GM19372 (cell line): ENCODE measurements around the gene FAM221A.
"Not testable (repeated sequence)": the region's sequence is repeated elsewhere in the genome, so short reads cannot be mapped to it uniquely, and the experiment has no call there.

ENCODE experiments used
- ATAC-seq: cut with Tn5 transposase; IDR thresholded peaks from one replicate; pipeline ENCODE4 v1.9.1; 2021; ENCODE audit warnings: mild to moderate bottlenecking, low read depth, moderate library complexity; ENCODE audit not compliant: unreplicated experiment

FAM221A gene

DNA sequence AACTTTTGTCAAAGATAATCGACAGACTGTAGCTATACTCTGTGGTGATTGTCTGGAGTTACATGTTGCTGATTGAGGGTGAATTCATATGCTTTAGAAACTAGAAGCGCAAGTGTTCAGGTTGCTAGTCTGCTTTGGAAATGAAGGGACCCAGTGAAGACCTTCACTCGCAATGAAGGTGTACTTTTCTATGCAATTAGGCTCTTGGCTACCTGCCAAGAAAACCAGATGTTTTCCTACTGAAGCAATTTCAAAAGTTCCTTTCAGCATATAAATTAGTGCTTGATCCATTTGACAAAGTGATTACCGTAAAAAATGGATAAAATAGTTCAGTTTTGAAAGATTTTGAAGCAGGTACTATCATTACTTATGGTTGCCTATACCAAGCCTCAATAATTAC is 20.0 kb downstream of the FAM221A start:
- ATAC-seq = no peak

DNA sequence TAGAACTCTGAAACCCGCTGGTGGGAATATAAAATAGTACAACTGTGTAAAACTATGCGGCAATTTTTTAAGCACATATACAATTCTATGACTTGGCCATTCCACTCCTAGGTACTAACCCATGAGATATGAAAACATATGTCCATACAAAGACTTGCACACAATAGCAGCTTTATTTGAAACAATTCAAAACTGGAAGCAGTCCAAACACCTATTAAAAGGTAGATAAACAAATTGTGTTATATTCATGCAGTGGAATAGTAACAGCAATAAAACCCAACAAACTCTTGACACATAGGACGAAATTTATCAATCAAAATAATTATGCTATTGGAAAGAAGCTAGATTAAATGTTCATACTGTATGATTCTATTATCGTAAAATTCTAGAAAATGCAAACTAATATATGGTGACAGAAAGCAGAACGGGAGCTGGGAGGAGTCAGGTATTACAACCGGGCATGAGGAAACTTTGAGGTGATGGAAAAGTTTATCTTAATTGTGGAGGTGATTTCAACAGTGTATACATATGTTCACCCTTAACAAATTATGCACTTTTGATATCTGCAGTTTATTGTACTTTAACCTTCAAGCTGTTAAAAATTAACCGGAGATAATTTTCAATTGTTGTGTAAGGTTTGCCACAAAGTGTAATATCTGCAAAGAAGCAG is 29.2 kb downstream of the FAM221A start:
- ATAC-seq = no peak

DNA sequence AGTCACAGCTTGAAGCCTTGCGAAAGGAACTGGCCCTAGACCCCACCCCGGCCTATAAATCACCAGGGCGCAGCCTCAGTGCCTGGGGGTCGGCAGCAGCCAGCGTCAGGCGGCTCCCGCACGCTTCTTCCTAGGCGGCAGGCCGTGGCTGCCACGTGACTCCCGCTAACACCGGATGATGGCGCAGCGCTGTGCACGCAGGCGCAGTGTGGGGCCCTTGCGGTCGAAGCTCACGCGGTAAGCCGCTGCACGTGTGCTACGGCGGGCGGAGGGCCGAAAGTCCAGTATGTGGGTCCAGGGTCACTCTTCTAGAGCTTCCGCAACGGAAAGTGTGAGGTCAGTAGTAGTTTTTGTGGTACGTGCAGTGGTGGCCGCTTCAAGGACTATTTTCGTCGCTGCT is 30.0 kb downstream of the FAM221A start, which contains the start of gene STK31:
STK31 (plus strand) TSS at position 220 of the 400 bp plus-strand sequence; CDS start at position 287, 67 bp downstream.
- no peak for ATAC-seq

- ATAC-seq = no peak
Measured at GRCh38 chr7:23712368-23713284, 32.6 kb downstream of the FAM221A start.

DNA sequence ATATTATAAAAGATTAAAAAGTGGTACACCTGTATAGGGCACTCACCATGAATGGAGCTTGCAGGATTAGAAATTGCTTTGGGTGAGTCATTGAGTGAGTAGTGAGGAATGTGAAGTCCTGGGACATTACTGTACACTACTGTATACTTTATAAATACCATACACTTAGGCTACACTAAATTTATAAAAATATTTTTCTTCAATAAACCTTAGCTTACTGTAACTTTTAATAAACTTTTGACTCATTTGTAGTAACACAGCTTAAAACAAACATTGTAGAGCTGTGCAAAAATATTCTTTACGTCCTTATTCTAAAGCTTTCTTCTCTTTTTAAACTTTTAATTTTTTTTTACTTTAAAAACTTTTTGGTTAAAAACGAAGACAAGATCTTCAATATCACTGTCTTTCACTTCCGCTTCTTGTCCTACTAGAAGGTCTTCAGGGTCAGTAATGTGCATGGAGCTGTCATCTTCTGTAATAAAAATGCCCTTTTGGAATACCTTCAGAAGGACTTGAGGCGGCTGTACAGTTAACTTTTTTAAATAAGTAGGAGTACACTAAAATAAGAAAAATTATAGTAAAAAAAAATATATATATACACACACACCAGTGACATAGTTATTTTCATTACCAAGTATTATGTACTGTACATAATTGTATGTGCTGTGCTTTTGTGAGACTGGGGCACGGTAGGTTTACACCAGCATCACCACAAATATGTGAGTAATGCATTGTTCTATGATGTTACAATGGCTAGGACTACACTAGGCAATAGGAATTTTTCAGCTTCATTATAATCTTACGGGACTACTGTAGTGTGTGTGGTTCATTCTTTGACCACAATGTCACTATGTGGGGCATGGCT is 33.5 kb downstream of the FAM221A start:
- ATAC-seq = no peak

- ATAC-seq = no peak
Measured at GRCh38 chr7:23714150-23714464, 34.1 kb downstream of the FAM221A start.

DNA sequence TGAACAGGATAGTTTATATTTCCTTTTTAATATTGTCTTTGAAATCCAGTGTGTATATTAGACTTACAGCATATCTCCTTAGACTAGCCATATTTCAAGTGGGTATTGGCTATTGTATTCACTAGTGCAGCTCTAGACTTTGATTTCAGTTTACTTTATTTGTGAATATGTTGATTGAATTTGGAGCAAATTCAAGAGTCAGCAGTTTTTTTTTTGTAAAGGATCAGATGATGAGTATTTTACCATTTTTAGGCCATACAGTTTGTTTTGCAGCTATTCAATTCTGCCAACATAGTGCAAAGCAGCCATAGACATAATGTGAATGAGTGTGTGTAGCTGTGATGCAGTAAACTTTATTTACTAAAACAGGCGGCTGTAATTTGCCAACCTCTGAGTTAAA is 34.6 kb downstream of the FAM221A start:
- no peak for ATAC-seq

- ATAC-seq = no peak
Measured at GRCh38 chr7:23715099-23715498, 35.1 kb downstream of the FAM221A start.

DNA sequence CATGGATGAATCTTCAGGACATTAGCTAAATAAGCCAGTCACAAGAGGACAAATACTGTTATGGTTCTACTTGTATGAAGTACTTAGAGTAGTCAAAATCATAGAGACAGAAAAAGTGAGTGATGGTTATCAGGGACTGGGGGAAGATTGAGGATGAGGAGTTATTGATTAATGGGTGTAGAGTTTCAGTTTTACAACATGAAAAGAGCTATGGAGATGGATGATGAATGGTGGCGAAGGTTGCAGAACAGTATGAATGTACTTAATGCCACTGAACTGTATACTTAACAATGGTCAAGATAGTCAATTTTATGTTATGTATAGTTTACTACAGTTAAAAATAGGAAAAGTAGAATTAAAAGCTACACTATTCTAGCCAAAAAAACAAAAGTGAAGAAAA is 37.8 kb downstream of the FAM221A start:
- no peak for ATAC-seq

DNA sequence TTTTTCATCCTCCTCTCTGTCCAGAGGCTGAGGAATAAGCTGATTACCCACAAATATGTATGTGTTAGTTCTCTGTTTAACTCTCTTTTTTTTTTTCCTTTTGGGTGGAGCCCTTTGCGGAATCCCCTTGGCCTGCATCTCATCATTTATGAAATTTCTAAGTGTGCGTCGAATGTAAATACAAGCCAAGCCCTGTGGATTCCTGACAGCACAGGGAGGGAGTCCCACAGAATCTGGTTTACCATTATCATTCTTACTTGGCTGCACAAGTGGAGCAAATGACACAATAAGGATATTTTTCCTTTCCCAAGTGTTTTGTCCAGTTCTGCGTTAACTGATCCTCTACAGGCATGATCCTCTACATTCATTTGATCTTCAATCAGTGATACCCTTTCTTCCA is 41.5 kb downstream of the FAM221A start:
- no peak for ATAC-seq

DNA sequence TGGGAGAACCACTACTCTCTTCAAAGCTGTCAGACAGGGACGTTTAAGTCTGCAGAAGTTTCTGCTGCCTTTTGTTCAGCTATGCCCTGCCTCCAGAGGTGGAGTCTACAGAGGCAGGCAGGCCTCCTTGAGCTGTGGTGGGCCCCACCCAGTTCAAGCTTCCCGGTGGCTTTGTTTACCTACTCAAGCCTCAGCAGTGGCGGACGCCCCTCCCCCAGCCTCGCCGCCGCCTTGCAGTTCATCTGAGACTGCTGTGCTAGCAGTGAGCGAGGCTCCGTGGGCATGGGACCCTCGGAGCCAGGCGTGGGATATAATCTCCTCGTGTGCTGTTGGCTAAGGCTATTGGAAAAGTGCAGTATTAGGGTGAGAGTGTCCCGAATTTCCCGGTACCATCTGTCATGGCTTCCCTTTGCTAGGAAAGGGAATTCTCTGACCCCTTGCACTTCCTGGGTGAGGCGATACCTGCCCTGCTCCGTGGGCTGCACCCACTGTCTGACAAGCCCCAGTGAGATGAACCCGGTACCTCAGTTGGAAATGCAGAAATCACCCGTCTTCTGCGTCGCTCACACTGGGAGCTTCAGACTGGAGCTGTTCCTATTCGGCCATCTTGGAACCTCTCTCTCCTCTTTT is 42.7 kb downstream of the FAM221A start:
- not testable (repeated sequence) for ATAC-seq

DNA sequence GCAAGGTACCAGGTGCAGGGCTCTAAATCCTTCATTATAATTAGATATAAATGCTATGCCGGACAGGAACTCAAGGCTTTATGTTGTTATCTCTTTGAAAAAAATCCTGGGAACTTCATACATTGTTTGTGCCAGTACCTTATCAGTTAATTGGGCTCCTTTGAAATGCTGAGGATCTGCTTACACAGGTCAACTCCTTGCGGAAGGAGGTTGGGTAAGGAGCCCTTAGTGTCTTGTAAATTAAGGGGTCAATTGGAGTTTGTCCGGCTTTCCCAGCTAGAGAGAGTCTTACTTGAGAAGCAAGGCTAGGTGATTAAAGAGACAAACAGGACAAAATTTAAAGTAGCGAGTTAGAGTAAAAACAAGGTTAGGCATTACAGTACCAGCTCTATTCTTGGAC is 44.1 kb downstream of the FAM221A start:
- ATAC-seq = not testable (repeated sequence)

DNA sequence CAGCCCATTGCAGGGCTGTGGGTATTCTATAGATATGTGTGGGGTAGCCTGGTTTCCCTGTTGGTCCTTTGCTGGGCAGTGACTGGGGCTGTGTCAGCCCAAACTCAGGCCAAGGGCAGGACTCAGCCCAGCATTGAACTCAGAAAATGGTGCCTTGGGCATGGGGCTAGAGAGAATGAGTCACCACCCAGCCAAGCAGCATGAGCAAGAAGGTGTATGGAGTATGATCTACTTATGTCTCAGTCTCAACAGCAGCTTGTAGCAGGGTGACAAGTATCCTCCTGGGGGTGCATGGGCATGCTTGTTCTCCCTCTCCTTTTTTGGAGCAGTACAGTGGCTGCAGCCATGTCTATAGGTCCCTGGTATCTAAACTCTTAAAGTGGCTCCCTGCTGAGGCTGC is 62.1 kb downstream of the FAM221A start:
- no peak for ATAC-seq

DNA sequence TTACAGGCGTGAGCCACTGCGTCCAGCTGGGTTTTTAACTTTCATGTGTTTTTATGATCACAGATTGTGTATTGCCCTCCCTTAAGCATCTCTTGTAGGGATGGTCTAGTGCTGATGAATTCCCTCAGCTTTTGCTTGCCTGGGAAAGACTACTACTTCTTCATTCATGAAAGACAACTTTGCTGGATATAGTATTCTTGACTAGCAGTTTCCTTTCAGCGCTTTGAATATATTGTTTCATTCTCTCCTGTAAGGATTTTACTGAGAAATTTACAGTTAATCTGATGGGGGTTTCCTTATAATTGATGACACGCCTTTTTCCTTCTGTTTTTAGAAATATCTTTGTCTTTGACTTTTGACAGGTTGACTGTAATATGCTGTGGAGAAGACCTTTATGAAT is 63.2 kb downstream of the FAM221A start:
- ATAC-seq = no peak

- ATAC-seq = no peak
Measured at GRCh38 chr7:23746629-23747028, 66.6 kb downstream of the FAM221A start.

GRCh38 chr7:23751852-23752251 is 71.9 kb downstream of the FAM221A start:
- ATAC-seq = no peak
